DND-41 (cell line): Measurements from ENCODE around the gene LRRC38.

ENCODE experiments used
- EZH2 ChIP-seq: IDR thresholded peaks from 3 replicates; pipeline ENCODE4 v1.6.1; 2012; ENCODE audit warnings: borderline replicate concordance, low read depth, mild to moderate bottlenecking, moderate library complexity, low read length, inconsistent platforms; ENCODE audit not compliant: severe bottlenecking
- TF ChIP-seq, protein P1 (sequence below): IDR thresholded peaks from 2 replicates; pipeline ENCODE4 v1.5.1; 2012; ENCODE audit warnings: borderline replicate concordance, low read length, moderate library complexity, mild to moderate bottlenecking; ENCODE audit not compliant: poor library complexity, severe bottlenecking; ENCODE audit errors: extremely low read depth

- TF ChIP-seq, protein P1, sequence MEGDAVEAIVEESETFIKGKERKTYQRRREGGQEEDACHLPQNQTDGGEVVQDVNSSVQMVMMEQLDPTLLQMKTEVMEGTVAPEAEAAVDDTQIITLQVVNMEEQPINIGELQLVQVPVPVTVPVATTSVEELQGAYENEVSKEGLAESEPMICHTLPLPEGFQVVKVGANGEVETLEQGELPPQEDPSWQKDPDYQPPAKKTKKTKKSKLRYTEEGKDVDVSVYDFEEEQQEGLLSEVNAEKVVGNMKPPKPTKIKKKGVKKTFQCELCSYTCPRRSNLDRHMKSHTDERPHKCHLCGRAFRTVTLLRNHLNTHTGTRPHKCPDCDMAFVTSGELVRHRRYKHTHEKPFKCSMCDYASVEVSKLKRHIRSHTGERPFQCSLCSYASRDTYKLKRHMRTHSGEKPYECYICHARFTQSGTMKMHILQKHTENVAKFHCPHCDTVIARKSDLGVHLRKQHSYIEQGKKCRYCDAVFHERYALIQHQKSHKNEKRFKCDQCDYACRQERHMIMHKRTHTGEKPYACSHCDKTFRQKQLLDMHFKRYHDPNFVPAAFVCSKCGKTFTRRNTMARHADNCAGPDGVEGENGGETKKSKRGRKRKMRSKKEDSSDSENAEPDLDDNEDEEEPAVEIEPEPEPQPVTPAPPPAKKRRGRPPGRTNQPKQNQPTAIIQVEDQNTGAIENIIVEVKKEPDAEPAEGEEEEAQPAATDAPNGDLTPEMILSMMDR = no peak
- TF ChIP-seq EZH2 = no peak
Measured at GRCh38 chr1:13435458-13435857, 78.3 kb downstream of the LRRC38 start.
